Measurements from ENCODE around the gene CNOT1. TPM values are rescaled to one million over a fixed set of nuclear protein-coding genes. Genes with fewer than 3 reads are reported as not detected.

The CNOT1 gene
- total RNA-seq, 1 experiment from 2014 or later: 328 TPM

DNA sequence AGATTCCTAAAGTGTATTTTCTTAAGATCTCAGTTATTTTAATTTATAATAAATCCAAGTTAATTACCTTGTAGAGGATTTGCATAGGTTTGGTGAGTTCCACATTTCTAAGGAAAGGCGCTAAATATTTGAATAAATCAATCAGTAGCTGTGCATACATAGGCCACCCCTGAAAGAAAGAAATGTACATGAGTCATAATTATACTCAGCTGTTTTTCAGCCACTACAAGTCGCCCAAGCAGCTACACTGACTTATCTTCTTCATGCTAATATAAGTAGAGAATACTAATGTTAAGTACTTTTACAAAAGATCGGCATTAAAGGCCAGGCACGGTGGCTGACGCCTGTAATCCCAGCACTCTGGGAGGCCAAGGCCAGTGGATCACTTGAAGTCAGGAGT lies 99.4 kb downstream of the CNOT1 start:
- Histone ChIP-seq H3K18ac (ENCODE audit: insufficient read length, low read depth, low read length) (no peak overlapping the region), H2BK5ac (ENCODE audit: insufficient read length, low read length) (no peak overlapping the region), H4K5ac (ENCODE audit: insufficient read length, low read depth, low read length) (no peak overlapping the region), H3K14ac (ENCODE audit: insufficient read depth, low read length) (no peak overlapping the region), H4K91ac (ENCODE audit: insufficient read length, low read depth, low read length) (no peak overlapping the region), H3T11ph (ENCODE audit: low read length) (no peak overlapping the region), H2AFZ (ENCODE audit: low read length) (no peak overlapping the region), H3K9ac (ENCODE audit: extremely low read depth, insufficient read length, low read length) (no peak overlapping the region), H3K4ac (ENCODE audit: low read depth, low read length) (no peak overlapping the region), H3K27me3 (ENCODE audit: insufficient read depth, low read length) (no peaks in the 10 kb centered on the region; the same call in 1 of the 2 replicates), H3K23me2 (ENCODE audit: insufficient read length, low read depth, low read length, poor library complexity, severe bottlenecking) (no peaks in the 10 kb centered on the region), H3K23ac (ENCODE audit: insufficient read length, low read depth, low read length) (no peak overlapping the region), H3K79me2 (ENCODE audit: insufficient read depth, low read length) (no peaks in the 10 kb centered on the region), H2BK120ac (ENCODE audit: low read depth, low read length, poor library complexity, severe bottlenecking) (no peak overlapping the region), H3K4me1 (ENCODE audit: insufficient read depth, low read length) (no peaks in the 10 kb centered on the region), H2AK5ac (ENCODE audit: insufficient read length, low read length) (no peak overlapping the region), H3K79me1 (ENCODE audit: insufficient read depth, low read depth, low read length, poor library complexity, severe bottlenecking) (no peaks in the 10 kb centered on the region), H2BK12ac (ENCODE audit: insufficient read length, low read depth, low read length) (no peak overlapping the region), H3K27ac (ENCODE audit: insufficient read length, low read depth, low read length) (no peak overlapping the region), H2BK15ac (ENCODE audit: low read depth, low read length) (no peak overlapping the region), H3K9me3 (ENCODE audit: control insufficient read depth, low read depth, low read length) (no peaks in the 10 kb centered on the region), H4K8ac (replicated peaks; ENCODE audit: insufficient read length, low read depth, low read length) (no peak overlapping the region), H4K20me1 (ENCODE audit: control insufficient read depth, insufficient read depth, insufficient read length) (no peaks in the 10 kb centered on the region), H3K56ac (ENCODE audit: insufficient read length, low read depth, low read length) (no peak overlapping the region), H3K4me2 (ENCODE audit: insufficient read depth, insufficient read length, low read length) (no peak overlapping the region), H2BK20ac (ENCODE audit: low read depth, low read length, poor library complexity, severe bottlenecking) (no peak overlapping the region)
- Mint-ChIP-seq H3K4me1 (no peaks in the 10 kb centered on the region), H3K27ac (no peak overlapping the region), H3K9me3 (no peaks in the 10 kb centered on the region), H3K27me3 (ENCODE audit: low read depth) (no peaks in the 10 kb centered on the region), H3K4me3 (no peak overlapping the region), H3K36me3 (ENCODE audit: insufficient read depth in 1 of 3, low read depth in 3 of 3) (peaks cover 48 to 95% (median 91%) of the 10 kb centered on the region in 3 experiments; a peak in 6 of 7 replicates)
- no peak for TF ChIP-seq CTCF (conservative IDR thresholded peaks at IDR 0.05)
- no CpG with 5 or more reads among the region's 5 CpGs for WGBS (ENCODE audit: extremely low coverage, insufficient read length, low lambda C conversion rate)
- no peak for DNase-seq

Data from H9 (cell line).